HUES64 (cell line): Measurements from ENCODE around the gene POU2F3.

Source experiments
- H3K27ac ChIP-seq: 2 replicates; pipeline ENCODE4 v1.7.0; 2013; ENCODE audit warnings: low read depth, low read length, inconsistent platforms
- H3K27me3 ChIP-seq: 2 replicates; pipeline ENCODE4 v1.6.1; 2013; ENCODE audit warnings: mild to moderate bottlenecking, low read length; ENCODE audit not compliant: insufficient read depth
- H3K36me3 ChIP-seq: 2 replicates; pipeline ENCODE4 v1.6.1; 2013; ENCODE audit warnings: mild to moderate bottlenecking, low read length; ENCODE audit not compliant: insufficient read depth
- H3K4me1 ChIP-seq: 2 replicates; pipeline ENCODE4 v1.6.1; 2013; ENCODE audit warnings: mild to moderate bottlenecking, low read length, moderate library complexity; ENCODE audit not compliant: insufficient read depth
- H3K4me3 ChIP-seq: 2 replicates; pipeline ENCODE4 v1.5.1; 2013; ENCODE audit warnings: mild to moderate bottlenecking, low read length, moderate library complexity
- H3K9ac ChIP-seq: 2 replicates; pipeline ENCODE4 v1.6.1; 2013; ENCODE audit warnings: mild to moderate bottlenecking, low read depth, low read length
- H3K9me3 ChIP-seq: 2 replicates; pipeline ENCODE4 v1.6.1; 2013; ENCODE audit warnings: low read depth, low read length; ENCODE audit not compliant: insufficient read depth
- whole genome bisulfite sequencing: fragments of 150-250, 120-280 bp; methylation state at CpG from one replicate; pipeline ENCODE4 v1.1.7; 2013; ENCODE audit warnings: missing lambda C conversion rate; 5-methylcytosine and 5-hydroxymethylcytosine counted together

Gene POU2F3

DNA sequence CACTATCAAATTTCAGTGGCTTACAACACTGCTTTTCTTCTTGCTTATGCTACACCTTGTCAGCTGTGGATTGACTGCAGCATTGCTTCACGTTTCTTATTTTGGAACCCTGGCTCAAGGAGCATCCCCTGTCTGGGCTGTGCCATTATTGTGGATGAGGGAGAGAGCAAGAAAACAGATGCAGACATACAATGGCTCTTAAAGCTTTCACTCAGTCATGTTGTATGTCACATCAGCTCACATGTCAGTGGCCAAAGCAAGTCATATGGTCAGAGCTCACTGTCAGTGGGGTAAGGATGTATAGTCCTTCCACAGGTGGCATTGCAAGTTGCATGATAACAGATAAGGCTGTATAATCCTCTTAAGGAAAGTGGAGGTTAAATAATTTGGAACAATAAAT is 106.3 kb downstream of the POU2F3 start:
- peaks cover 10% of the 10 kb centered on the region for H3K4me1 ChIP-seq
- H3K27ac ChIP-seq: no peak overlapping the region
- no peaks in the 10 kb centered on the region for H3K36me3 ChIP-seq
- no peak overlapping the region for H3K4me3 ChIP-seq
- no peaks in the 10 kb centered on the region for H3K27me3 ChIP-seq
- WGBS: 60% methylated on average over 1 of the region's 1 CpG
- H3K9ac ChIP-seq: no peak overlapping the region
- H3K9me3 ChIP-seq: no peaks in the 10 kb centered on the region

DNA sequence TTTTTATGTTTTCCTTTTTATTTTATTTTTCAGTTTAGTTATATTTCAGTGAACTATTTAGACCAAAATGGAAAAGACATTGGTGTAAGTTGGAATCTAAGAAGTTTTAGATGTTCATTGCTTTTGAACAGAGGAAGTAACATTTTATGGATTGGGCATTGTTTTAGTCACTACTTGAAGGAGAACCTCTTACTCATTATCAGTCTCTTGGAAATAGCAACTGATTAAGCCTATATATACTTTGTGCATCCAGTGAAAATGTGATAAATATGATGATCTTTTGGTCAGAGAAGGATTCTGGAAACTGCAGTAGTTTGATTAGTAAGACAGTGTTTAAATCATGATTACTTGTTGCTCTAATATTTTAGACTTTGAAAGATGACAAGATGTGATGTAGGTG is 110.7 kb downstream of the POU2F3 start:
- no peak overlapping the region for H3K4me3 ChIP-seq
- H3K4me1 ChIP-seq: peaks cover 14% of the 10 kb centered on the region; the same call in 1 of the 2 replicates

DNA sequence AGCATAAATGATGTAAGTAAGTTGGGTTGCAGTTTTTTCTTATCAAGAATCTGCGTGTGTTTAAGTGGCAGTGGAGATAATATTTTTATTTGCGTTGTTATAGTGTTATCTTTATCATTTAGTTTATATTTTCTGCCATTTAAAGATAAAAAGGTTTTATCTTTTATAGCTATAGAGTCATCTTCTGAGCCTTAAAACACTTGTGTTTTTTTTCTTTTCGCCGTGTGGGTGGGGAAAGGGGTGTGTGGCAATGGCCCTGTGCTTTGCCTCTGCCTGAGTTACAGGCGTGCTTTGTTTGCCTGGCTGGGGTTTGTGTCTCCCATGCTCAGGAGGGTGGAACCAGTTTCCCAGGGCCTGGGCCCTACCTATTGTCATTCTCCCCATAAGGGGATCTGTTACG is 112.5 kb downstream of the POU2F3 start:
- no peaks in the 10 kb centered on the region for H3K9me3 ChIP-seq
- peaks cover 14% of the 10 kb centered on the region; the same call in 1 of the 2 replicates for H3K4me1 ChIP-seq
- no peak overlapping the region for H3K27ac ChIP-seq
- no peak overlapping the region for H3K9ac ChIP-seq
- H3K27me3 ChIP-seq: no peaks in the 10 kb centered on the region
- H3K4me3 ChIP-seq: no peak overlapping the region
- 89% methylated on average over 5 of the region's 6 CpGs for WGBS
- no peaks in the 10 kb centered on the region for H3K36me3 ChIP-seq

More for the DNA sequence above, 110.7 kb downstream of the POU2F3 start:
- no peaks in the 10 kb centered on the region for H3K27me3 ChIP-seq
- no peaks in the 10 kb centered on the region for H3K36me3 ChIP-seq
- no peaks in the 10 kb centered on the region for H3K9me3 ChIP-seq
- no peak overlapping the region for H3K9ac ChIP-seq
- no peak overlapping the region for H3K27ac ChIP-seq

DNA sequence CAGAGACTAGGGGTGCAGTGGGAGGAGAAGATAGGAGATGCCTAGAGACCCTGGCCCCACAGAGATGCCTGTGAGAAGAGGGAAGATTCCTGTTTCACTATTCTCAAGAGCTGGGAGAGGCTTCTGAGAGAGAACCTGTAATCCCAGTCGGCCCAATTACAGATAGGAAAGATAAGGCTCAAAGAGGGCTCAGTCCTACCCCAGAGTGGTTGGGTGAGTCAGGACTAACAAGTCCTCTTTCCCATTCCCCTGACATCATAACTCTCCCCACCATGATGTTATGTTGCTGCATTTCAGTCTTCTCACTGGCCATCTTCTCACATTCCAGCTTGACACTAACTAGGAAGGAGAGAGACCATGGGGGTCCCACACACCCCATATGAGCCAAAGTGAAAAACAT is 114.1 kb downstream of the POU2F3 start:
- Histone ChIP-seq H3K36me3 (no peaks in the 10 kb centered on the region), H3K9me3 (no peaks in the 10 kb centered on the region), H3K9ac (no peak overlapping the region), H3K27me3 (no peaks in the 10 kb centered on the region), H3K4me3 (no peak overlapping the region), H3K27ac (no peak overlapping the region), H3K4me1 (peaks cover 14% of the 10 kb centered on the region; the same call in 1 of the 2 replicates)
- 83% methylated on average over 1 of the region's 1 CpG for WGBS

DNA sequence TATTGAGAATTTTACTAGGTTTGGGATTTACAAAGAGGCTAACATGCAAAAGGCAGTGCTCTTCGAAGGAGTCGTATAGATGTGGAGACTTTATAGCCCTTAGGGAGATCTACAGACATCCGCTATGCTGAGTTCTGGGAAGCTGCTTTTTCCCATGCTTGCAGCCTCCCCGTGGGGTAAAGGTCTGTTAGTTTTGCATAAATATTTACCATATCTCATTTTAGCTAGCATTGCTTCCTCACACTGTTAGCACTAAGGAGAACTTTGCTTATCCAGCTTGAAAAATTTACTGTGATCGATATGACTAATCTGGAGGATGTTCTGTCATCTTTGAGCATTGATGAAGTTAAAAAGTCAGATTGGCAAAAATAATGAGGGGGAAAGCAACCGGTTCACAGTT is 114.8 kb downstream of the POU2F3 start:
- Histone ChIP-seq H3K4me1 (peaks cover 14% of the 10 kb centered on the region; the same call in 1 of the 2 replicates), H3K4me3 (no peak overlapping the region), H3K9me3 (no peaks in the 10 kb centered on the region), H3K36me3 (no peaks in the 10 kb centered on the region), H3K27ac (no peak overlapping the region), H3K27me3 (no peaks in the 10 kb centered on the region), H3K9ac (no peak overlapping the region)
- 79% methylated on average over 6 of the region's 6 CpGs for WGBS

DNA sequence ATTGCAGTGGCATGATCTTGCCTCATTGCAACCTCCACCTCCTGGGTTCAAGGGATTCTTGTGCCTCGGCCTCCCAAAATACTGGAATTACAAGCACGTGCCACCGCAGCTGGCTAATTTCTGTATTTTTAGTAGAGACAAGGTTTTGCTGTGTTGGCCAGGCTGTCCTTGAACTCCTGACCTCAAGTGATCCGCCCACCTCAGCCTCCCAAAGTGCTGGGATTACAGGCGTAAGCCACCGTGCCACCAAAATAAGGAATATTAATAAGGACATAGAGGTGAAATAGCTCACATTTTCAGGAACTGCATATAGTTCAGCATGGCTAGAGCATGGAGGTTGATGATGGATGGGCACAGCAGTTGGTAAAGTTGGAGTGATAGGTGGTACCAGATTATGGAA is 117.7 kb downstream of the POU2F3 start:
- no peaks in the 10 kb centered on the region for H3K9me3 ChIP-seq
- no peaks in the 10 kb centered on the region for H3K27me3 ChIP-seq
- WGBS: 96% methylated on average over 6 of the region's 6 CpGs
- H3K4me3 ChIP-seq: no peak overlapping the region
- no peak overlapping the region for H3K27ac ChIP-seq
- peaks cover 11% of the 10 kb centered on the region; the same call in 1 of the 2 replicates for H3K4me1 ChIP-seq
- H3K9ac ChIP-seq: no peak overlapping the region
- H3K36me3 ChIP-seq: no peaks in the 10 kb centered on the region

DNA sequence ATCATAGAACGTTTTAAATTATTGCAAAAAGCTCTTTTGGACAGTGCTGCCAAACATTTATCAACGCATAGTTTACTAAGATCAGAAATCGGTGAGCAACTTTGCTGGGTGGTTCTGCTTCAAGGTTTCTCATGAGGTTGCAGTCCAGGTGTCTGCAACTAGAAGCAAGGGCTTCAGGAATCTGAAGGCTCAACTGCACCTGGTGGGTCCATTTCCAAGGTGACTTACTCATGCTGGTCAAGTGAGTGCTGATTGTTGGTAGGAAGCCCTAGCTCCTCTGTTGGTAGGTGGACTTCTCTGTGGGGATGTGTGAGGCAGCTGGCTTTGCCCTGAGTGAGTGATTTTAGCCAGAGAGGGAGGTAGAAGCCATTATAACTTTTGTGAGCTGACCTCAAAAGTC is 118.8 kb downstream of the POU2F3 start:
- Histone ChIP-seq H3K4me1 (peaks cover 10% of the 10 kb centered on the region; the same call in 1 of the 2 replicates), H3K9me3 (no peaks in the 10 kb centered on the region), H3K9ac (no peak overlapping the region), H3K27ac (no peak overlapping the region), H3K27me3 (no peaks in the 10 kb centered on the region), H3K4me3 (no peak overlapping the region), H3K36me3 (no peaks in the 10 kb centered on the region)
- 95% methylated on average over 3 of the region's 3 CpGs for WGBS

DNA sequence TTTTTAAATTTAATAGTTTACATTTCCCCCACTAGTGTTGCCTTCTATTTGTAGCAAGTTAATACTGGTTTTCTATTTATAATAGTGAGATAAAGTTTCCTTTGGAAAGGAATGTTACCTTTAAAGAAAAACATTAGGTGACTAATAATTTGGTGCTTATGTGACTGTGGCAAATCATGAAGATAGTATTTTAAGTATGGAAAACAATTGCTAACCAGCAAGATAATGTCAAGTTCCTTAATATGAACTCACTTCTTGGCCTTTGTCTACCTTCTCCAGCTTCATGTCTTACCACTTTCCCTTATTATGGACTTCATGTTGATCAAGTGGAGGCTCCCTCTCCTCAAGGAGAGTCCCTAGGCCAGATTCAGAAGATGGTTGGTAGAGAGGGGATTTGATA is 123.5 kb downstream of the POU2F3 start:
- H3K4me3 ChIP-seq: no peak overlapping the region
- no peak overlapping the region for H3K9ac ChIP-seq
- H3K36me3 ChIP-seq: no peaks in the 10 kb centered on the region
- no peaks in the 10 kb centered on the region for H3K4me1 ChIP-seq
- H3K27me3 ChIP-seq: no peaks in the 10 kb centered on the region
- no peak overlapping the region for H3K27ac ChIP-seq
- no peaks in the 10 kb centered on the region for H3K9me3 ChIP-seq

DNA sequence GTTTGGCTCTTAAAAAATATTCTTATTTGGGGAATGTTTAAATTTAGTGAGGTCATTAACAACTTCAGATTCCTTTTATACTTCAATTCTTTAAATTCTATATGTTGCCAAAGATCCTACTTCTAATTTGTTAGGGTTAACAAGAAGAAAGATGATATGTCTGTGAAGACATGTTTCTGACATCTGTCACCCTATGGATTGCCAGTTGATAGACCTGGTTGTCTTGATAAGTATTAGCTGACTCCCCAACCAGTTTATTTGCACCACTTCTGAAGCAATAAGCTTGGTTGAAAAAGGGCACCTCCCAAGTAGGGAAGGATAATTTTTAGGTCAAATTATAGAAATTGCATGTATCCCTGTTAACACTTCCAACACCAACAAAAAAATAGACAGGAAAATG is 125.6 kb downstream of the POU2F3 start:
- Histone ChIP-seq H3K9me3 (no peaks in the 10 kb centered on the region), H3K27me3 (no peaks in the 10 kb centered on the region), H3K27ac (no peak overlapping the region), H3K4me3 (no peak overlapping the region), H3K4me1 (peaks cover 8% of the 10 kb centered on the region), H3K36me3 (no peaks in the 10 kb centered on the region), H3K9ac (no peak overlapping the region)
